22Rv1 (cell line): ENCODE data around the gene BCAP31.

ENCODE experiments used
- ZFX ChIP-seq: fragments of 450-650 bp; IDR thresholded peaks from 2 replicates; pipeline ENCODE4 v1.6.1; 2017; ENCODE audit warnings: antibody characterized with exemption, borderline replicate concordance
- TF ChIP-seq, protein P1 (sequence below): fragments of 450-650 bp; IDR thresholded peaks from 2 replicates; pipeline ENCODE4 v1.5.1; 2017; ENCODE audit warnings: mild to moderate bottlenecking

- TF ChIP-seq, protein P1, sequence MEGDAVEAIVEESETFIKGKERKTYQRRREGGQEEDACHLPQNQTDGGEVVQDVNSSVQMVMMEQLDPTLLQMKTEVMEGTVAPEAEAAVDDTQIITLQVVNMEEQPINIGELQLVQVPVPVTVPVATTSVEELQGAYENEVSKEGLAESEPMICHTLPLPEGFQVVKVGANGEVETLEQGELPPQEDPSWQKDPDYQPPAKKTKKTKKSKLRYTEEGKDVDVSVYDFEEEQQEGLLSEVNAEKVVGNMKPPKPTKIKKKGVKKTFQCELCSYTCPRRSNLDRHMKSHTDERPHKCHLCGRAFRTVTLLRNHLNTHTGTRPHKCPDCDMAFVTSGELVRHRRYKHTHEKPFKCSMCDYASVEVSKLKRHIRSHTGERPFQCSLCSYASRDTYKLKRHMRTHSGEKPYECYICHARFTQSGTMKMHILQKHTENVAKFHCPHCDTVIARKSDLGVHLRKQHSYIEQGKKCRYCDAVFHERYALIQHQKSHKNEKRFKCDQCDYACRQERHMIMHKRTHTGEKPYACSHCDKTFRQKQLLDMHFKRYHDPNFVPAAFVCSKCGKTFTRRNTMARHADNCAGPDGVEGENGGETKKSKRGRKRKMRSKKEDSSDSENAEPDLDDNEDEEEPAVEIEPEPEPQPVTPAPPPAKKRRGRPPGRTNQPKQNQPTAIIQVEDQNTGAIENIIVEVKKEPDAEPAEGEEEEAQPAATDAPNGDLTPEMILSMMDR: no peak
- TF ChIP-seq ZFX: no peak
Observed at GRCh38 chrX:153700967-153701366, 23.2 kb downstream of the BCAP31 start.
